ENCODE data around the gene FSIP2. TPM values are rescaled to one million over a fixed set of nuclear protein-coding genes. Genes with fewer than 3 reads are reported as not detected.

The FSIP2 gene
- total RNA-seq, 4 donors from 2014 or later: 1.7 to 8.4 (median 5.3) TPM

DNA sequence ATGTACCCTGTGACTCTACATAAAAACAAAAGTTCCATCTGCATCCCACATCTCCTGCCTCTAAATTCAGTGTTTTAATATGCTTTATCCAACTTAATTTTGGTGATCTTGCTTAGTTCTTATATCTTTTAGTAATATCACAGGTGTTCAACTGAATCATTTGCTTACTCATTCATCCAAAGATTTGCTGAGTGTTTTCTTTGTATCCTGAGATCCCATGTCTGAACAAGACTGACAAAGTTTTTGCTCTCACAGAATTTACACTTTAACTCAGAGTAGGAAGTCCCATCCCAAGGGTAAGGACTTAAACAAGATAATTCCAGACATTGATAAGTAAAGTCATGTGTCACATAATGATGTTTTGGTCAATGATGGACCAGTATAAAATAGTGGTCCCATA, 87.0 kb downstream of the FSIP2 start:
- Histone ChIP-seq H3K36me3 (no peaks in the 10 kb centered on the region), H3K27me3 (no peaks in the 10 kb centered on the region), H3K4me3 (no peak overlapping the region), H3K27ac (no peak overlapping the region), H3K4me1 (no peaks in the 10 kb centered on the region), H3K9me3 (no peaks in the 10 kb centered on the region)
- no peak for DNase-seq
- TF ChIP-seq POLR2A (IDR thresholded peaks at IDR 0.05): no peak
- TF ChIP-seq, protein P1, sequence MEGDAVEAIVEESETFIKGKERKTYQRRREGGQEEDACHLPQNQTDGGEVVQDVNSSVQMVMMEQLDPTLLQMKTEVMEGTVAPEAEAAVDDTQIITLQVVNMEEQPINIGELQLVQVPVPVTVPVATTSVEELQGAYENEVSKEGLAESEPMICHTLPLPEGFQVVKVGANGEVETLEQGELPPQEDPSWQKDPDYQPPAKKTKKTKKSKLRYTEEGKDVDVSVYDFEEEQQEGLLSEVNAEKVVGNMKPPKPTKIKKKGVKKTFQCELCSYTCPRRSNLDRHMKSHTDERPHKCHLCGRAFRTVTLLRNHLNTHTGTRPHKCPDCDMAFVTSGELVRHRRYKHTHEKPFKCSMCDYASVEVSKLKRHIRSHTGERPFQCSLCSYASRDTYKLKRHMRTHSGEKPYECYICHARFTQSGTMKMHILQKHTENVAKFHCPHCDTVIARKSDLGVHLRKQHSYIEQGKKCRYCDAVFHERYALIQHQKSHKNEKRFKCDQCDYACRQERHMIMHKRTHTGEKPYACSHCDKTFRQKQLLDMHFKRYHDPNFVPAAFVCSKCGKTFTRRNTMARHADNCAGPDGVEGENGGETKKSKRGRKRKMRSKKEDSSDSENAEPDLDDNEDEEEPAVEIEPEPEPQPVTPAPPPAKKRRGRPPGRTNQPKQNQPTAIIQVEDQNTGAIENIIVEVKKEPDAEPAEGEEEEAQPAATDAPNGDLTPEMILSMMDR (IDR thresholded peaks at IDR 0.05): no peak

DNA sequence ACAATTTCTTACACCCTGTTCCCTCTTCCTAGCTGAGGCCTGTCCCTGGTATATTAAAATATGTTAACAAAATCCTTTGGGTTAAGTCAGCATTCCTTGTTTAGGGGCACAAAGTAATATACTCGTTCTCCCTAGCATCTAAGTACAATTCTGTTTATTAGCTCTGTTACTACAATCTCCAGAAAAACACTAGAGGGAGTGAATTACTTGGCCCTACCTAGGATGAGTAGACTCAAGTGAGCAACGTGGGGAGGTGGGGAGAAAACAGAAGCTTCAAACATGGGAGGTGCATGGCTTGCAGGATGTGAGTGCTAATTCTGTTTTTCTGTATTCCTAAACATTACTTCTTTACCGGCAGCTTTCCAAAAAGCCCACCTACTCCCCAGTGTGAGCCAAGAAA, 89.7 kb downstream of the FSIP2 start:
- no peak overlapping the region for H3K4me3 ChIP-seq
- H3K27ac ChIP-seq: no peak overlapping the region
- H3K36me3 ChIP-seq: no peaks in the 10 kb centered on the region
- DNase-seq: no peak
- no peaks in the 10 kb centered on the region for H3K27me3 ChIP-seq
- no peaks in the 10 kb centered on the region for H3K4me1 ChIP-seq
- H3K9me3 ChIP-seq: no peaks in the 10 kb centered on the region
- no peak for TF ChIP-seq POLR2A (IDR thresholded peaks at IDR 0.05)
- TF ChIP-seq, protein P1 (IDR thresholded peaks at IDR 0.05): no peak

DNA sequence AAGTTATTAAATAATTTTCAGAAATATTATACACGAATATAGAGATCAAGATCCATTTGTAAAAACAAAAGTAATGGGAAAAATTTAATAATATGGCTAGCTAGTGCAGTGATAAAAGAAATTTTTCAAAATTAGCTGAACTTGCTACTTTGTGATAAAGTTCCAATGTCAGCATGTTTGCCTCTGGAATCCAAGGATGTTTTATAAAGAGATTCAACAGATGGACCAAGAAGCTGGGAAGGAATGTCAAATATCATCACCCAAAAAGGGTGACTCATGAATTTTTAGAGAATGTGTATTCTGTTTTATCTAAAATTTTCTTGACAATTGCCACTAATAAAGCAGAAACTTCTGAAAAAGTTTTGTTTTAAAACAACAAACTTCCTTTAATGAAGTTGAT, 95.3 kb downstream of the FSIP2 start:
- H3K27me3 ChIP-seq: no peaks in the 10 kb centered on the region
- H3K4me1 ChIP-seq: no peaks in the 10 kb centered on the region
- no peak overlapping the region for H3K4me3 ChIP-seq
- no peaks in the 10 kb centered on the region for H3K36me3 ChIP-seq
- no peak overlapping the region for H3K27ac ChIP-seq
- DNase-seq: no peak
- peaks cover 0 to 4% (median 0%) of the 10 kb centered on the region in 4 donors for H3K9me3 ChIP-seq
- TF ChIP-seq POLR2A (IDR thresholded peaks at IDR 0.05): no peak
- TF ChIP-seq, protein P1 (IDR thresholded peaks at IDR 0.05): no peak

DNA sequence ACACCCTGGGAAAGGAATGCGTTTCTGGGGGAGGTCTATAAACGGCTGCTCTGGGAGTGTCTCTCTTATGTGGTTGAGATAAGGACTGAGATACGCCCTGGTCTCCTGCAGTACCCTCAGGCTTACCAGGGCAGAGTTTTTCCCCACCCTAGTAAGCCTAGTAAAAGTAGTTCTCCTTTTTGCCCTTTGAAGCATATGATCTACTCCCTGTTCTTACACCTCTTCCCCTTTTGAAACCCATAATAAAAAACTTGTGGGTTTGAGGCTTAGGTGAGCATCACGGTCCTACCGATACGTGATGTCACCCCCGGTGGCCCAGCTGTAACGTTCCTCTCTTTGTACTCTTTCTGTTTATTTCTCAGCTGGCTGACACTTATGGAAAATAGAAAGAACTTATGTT, 97.4 kb downstream of the FSIP2 start:
- Histone ChIP-seq H3K27me3 (no peaks in the 10 kb centered on the region), H3K36me3 (no peaks in the 10 kb centered on the region), H3K4me1 (no peaks in the 10 kb centered on the region), H3K9me3 (peaks cover 0 to 4% (median 0%) of the 10 kb centered on the region in 4 donors), H3K4me3 (no peak overlapping the region), H3K27ac (no peak overlapping the region)
- DNase-seq: no peak
- no peak for TF ChIP-seq POLR2A (IDR thresholded peaks at IDR 0.05)
- TF ChIP-seq, protein P1 (IDR thresholded peaks at IDR 0.05): no peak

DNA sequence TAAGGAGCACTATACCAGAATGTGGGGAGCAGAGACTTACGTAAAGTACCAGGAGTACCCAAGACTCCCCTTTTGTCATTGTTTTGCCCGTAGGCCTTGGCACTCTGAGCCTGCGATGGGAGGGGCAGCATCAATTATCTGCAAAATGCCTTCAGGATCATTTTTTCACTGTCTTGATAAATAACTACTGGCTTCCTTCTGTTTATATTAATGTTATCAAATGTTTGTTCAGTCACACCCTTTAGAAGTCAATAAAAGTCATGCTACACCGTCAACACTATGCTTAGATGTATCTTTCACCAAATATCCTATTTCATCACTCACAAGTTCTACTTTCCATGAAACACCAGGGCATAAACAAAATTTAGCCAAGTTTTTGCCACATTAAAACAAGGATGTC, 116.3 kb downstream of the FSIP2 start:
- no peak for TF ChIP-seq POLR2A (IDR thresholded peaks at IDR 0.05)
- TF ChIP-seq, protein P1 (IDR thresholded peaks at IDR 0.05): no peak
- Histone ChIP-seq H3K36me3 (no peaks in the 10 kb centered on the region), H3K27ac (no peak overlapping the region), H3K4me1 (no peaks in the 10 kb centered on the region), H3K9me3 (no peaks in the 10 kb centered on the region), H3K4me3 (no peak overlapping the region), H3K27me3 (no peaks in the 10 kb centered on the region)
- DNase-seq: no peak

DNA sequence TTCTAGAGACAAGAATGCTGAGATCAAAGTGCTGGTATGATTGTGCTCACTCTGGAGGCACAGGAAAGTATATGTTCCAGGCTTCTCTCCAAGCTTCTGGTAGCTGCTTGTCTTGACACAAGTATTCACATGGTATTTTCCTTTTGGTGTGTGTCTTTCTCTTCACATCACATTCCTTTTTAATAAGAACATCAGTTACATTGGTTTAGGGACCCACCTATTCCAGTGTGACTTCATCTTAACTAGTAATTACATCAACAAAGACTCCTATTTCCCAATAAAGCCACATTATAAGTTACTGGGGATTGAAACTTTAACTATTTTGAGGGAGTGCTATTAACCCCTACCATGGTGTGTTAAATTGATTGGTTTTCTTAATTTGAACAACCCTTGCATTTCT, 119.1 kb downstream of the FSIP2 start:
- no peaks in the 10 kb centered on the region for H3K4me1 ChIP-seq
- no peak overlapping the region for H3K4me3 ChIP-seq
- no peak for DNase-seq
- no peak for TF ChIP-seq POLR2A (IDR thresholded peaks at IDR 0.05)
- TF ChIP-seq, protein P1 (IDR thresholded peaks at IDR 0.05): no peak
- no peaks in the 10 kb centered on the region for H3K36me3 ChIP-seq
- no peaks in the 10 kb centered on the region for H3K27me3 ChIP-seq
- no peaks in the 10 kb centered on the region for H3K9me3 ChIP-seq
- H3K27ac ChIP-seq: no peak overlapping the region
